Panc1 (cell line): Measurements from ENCODE around the gene GOLGA3. TPM values are rescaled to one million over a fixed set of nuclear protein-coding genes. Genes with fewer than 3 reads are reported as not detected.

Experiments used
- ATAC-seq: fragments of 200-7000 bp; cut with Tn5 transposase; 2 replicates; pipeline ENCODE4 v1.9.1; 2020; ENCODE audit warnings: mild to moderate bottlenecking, moderate library complexity
- BruUV-seq: library from RNA; stranded (reverse); fragments of 400-500 nt; replicated peaks from 2 replicates; lab custom pipeline; 2021; lab: Mats Ljungman, UMichigan
- CTCF ChIA-PET: fragments of 300-600 bp; sonication (Branson Sonifier 250); formaldehyde crosslinking; loops from one replicate; lab custom pipeline; 2022; ENCODE audit warnings: antibody characterized with exemption; lab: Charles Lee
- POLR2A ChIA-PET: fragments of 300-600 bp; sonication (Branson Sonifier 250); formaldehyde crosslinking; loops from one replicate; lab custom pipeline; 2022; ENCODE audit warnings: antibody characterized with exemption; lab: Charles Lee
- DNase-seq: peaks from one replicate; pipeline ENCODE4 v3.0.0-alpha.2; 2010; ENCODE audit warnings: low read depth, low spot score
- H3K27ac ChIP-seq: 2 replicates; pipeline ENCODE4 v1.5.1; 2011; ENCODE audit warnings: mild to moderate bottlenecking, low read length, inconsistent platforms
- H3K27me3 ChIP-seq: fragments of 200-500 bp; sonication (Bioruptor generic); 2 replicates; pipeline ENCODE4 v1.6.0; 2014; ENCODE audit warnings: low read length, inconsistent platforms; ENCODE audit not compliant: control insufficient read depth, insufficient read depth
- H3K36me3 ChIP-seq: fragments of 200-500 bp; sonication (Bioruptor generic); 2 replicates; pipeline ENCODE4 v1.5.1; 2014; ENCODE audit warnings: inconsistent platforms, mild to moderate bottlenecking, low read length, moderate library complexity; ENCODE audit not compliant: control insufficient read depth, insufficient read depth
- H3K4me1 ChIP-seq: 2 replicates; pipeline ENCODE4 v1.5.1; 2011; ENCODE audit warnings: inconsistent platforms, mild to moderate bottlenecking, low read length, moderate library complexity; ENCODE audit not compliant: control insufficient read depth, insufficient read depth
- H3K4me3 ChIP-seq, 2 experiments: 2 replicates each; pipeline ENCODE4 v1.5.1; 2011 to 2012; ENCODE audit warnings: low read depth in 2 of 2, low read length in 2 of 2, mild to moderate bottlenecking in 2 of 2, inconsistent platforms in 1 of 2, moderate library complexity in 1 of 2
- H3K9me3 ChIP-seq: fragments of 200-500 bp; sonication (Bioruptor generic); 2 replicates; pipeline ENCODE4 v1.5.1; 2014; ENCODE audit warnings: low read depth, mild to moderate bottlenecking, inconsistent platforms, low read length, moderate library complexity; ENCODE audit not compliant: control insufficient read depth, insufficient read depth
- POLR2AphosphoS5 ChIP-seq: IDR thresholded peaks from 2 replicates; pipeline ENCODE4 v1.6.1; 2012; ENCODE audit warnings: mild to moderate bottlenecking, low read depth, low read length, moderate library complexity
- SIN3A ChIP-seq: IDR thresholded peaks from 2 replicates; pipeline ENCODE4 v1.6.1; 2012; ENCODE audit warnings: low read depth, mild to moderate bottlenecking, low read length, moderate library complexity, borderline replicate concordance; ENCODE audit not compliant: insufficient read depth
- TCF7L2 ChIP-seq: IDR thresholded peaks from 2 replicates; pipeline ENCODE4 v1.6.1; 2011; ENCODE audit warnings: mild to moderate bottlenecking, low read depth, low read length, inconsistent platforms
- in situ Hi-C: cut with HindIII; loops from 2 replicates; pipeline ENCODE4 v1.10.0; 2016; ENCODE audit warnings: low sequenced_read_pairs, low pct_unique_long_range_greater_than_20kb
- intact Hi-C: fragments of 100-400 bp; cut with micrococcal nuclease; formaldehyde crosslinking; loops from one replicate; pipeline ENCODE4 v1.10.0; 2022; ENCODE audit not compliant: unreplicated experiment
- total RNA-seq: library from RNA; stranded (reverse); gene quantifications from one replicate; pipeline ENCODE4 v1.2.1, GENCODE V29; 2021; ENCODE audit not compliant: unreplicated experiment
- TF ChIP-seq, protein P1 (sequence below), 2 experiments: IDR thresholded peaks; 2 replicates each; pipeline ENCODE4 v1.6.1; 2011 to 2012; ENCODE audit warnings: low read depth in 2 of 2, control low read depth in 1 of 2, low read length in 1 of 2, mild to moderate bottlenecking in 1 of 2, moderate library complexity in 1 of 2; ENCODE audit not compliant: insufficient read depth in 1 of 2
- TF ChIP-seq, protein P2 (sequence below): fragments of 450-650 bp; IDR thresholded peaks from 2 replicates; pipeline ENCODE4 v1.5.1; 2017; ENCODE audit warnings: mild to moderate bottlenecking

GOLGA3 gene
- total RNA-seq, 1 experiment from 2014 or later: 61.1 TPM

DNA sequence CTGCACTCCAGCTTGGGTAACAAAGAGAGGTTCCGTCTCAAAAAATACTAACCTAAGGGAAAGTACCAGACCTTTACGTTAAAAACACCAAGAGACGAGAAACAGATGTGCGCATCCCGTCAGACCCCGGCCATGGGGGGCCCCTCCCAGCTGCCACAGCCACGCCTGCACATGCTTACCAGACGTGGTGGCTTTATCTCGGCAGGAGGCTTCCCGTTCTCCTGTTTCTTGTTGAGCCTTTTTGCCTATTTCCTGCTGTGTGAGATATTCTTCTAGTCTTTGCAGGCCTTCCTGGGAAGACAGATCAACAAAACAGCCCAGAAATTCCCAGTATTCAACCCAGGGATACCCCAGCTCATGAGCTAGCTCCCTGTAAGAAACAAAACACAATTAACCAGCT, 94.5 kb downstream of the GOLGA3 start:
- ChIA-PET POLR2A (no interaction called here), CTCF (no interaction called here)
- DNase-seq: no peak
- ATAC-seq: no peak
- intact Hi-C loops (no loop called here), in situ Hi-C loops (no loop called here)
- Histone ChIP-seq H3K36me3 (peaks cover 12% of the 10 kb centered on the region), H3K4me3 (no peak overlapping the region), H3K27ac (no peak overlapping the region), H3K4me1 (peaks cover 5% of the 10 kb centered on the region), H3K27me3 (no peaks in the 10 kb centered on the region), H3K9me3 (no peaks in the 10 kb centered on the region)
- BruUV-seq: no TSS peak
- TF ChIP-seq TCF7L2: no peak
- no peak for TF ChIP-seq SIN3A
- TF ChIP-seq, protein P1, sequence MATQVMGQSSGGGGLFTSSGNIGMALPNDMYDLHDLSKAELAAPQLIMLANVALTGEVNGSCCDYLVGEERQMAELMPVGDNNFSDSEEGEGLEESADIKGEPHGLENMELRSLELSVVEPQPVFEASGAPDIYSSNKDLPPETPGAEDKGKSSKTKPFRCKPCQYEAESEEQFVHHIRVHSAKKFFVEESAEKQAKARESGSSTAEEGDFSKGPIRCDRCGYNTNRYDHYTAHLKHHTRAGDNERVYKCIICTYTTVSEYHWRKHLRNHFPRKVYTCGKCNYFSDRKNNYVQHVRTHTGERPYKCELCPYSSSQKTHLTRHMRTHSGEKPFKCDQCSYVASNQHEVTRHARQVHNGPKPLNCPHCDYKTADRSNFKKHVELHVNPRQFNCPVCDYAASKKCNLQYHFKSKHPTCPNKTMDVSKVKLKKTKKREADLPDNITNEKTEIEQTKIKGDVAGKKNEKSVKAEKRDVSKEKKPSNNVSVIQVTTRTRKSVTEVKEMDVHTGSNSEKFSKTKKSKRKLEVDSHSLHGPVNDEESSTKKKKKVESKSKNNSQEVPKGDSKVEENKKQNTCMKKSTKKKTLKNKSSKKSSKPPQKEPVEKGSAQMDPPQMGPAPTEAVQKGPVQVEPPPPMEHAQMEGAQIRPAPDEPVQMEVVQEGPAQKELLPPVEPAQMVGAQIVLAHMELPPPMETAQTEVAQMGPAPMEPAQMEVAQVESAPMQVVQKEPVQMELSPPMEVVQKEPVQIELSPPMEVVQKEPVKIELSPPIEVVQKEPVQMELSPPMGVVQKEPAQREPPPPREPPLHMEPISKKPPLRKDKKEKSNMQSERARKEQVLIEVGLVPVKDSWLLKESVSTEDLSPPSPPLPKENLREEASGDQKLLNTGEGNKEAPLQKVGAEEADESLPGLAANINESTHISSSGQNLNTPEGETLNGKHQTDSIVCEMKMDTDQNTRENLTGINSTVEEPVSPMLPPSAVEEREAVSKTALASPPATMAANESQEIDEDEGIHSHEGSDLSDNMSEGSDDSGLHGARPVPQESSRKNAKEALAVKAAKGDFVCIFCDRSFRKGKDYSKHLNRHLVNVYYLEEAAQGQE (IDR thresholded peaks at IDR 0.05; ENCODE audit: insufficient read depth in 1 of 2, low read depth in 2 of 2, low read length in 1 of 2): no peak
- no peak for TF ChIP-seq POLR2AphosphoS5
- TF ChIP-seq, protein P2, sequence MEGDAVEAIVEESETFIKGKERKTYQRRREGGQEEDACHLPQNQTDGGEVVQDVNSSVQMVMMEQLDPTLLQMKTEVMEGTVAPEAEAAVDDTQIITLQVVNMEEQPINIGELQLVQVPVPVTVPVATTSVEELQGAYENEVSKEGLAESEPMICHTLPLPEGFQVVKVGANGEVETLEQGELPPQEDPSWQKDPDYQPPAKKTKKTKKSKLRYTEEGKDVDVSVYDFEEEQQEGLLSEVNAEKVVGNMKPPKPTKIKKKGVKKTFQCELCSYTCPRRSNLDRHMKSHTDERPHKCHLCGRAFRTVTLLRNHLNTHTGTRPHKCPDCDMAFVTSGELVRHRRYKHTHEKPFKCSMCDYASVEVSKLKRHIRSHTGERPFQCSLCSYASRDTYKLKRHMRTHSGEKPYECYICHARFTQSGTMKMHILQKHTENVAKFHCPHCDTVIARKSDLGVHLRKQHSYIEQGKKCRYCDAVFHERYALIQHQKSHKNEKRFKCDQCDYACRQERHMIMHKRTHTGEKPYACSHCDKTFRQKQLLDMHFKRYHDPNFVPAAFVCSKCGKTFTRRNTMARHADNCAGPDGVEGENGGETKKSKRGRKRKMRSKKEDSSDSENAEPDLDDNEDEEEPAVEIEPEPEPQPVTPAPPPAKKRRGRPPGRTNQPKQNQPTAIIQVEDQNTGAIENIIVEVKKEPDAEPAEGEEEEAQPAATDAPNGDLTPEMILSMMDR: no peak

DNA sequence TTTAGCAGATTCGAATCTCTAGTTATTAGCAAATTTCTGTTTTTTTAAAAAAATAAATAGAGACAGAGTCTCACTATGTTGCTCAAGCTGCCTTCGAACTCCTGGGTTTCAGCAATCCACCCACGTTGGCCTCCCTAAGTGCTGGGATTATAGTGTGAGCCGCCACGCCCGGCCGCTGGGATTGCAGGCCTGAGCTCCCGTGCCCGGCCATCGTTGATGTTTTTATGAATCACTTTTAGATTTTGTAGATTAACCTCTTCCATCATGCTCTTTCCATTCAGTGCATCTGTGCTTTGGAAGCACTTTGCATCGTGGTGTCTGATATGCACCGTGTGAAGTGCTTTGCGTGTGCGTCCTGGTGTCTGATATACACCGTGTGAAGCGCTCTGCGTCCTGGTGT, 97.1 kb downstream of the GOLGA3 start:
- peaks cover 22% of the 10 kb centered on the region for H3K36me3 ChIP-seq
- CTCF ChIA-PET: no interaction called here
- no peak overlapping the region for H3K4me3 ChIP-seq
- H3K27ac ChIP-seq: no peak overlapping the region
- no peaks in the 10 kb centered on the region for H3K27me3 ChIP-seq
- ATAC-seq (no peak), DNase-seq (no peak)
- peaks cover 5% of the 10 kb centered on the region for H3K4me1 ChIP-seq
- BruUV-seq: no TSS peak
- POLR2A ChIA-PET: interaction anchor here (0.6 kb wide), 1 partner anchor 29 kb away, joined by 4 read pairs; no protein-coding TSS in a partner anchor
- H3K9me3 ChIP-seq: no peaks in the 10 kb centered on the region
- intact Hi-C loops (no loop called here), in situ Hi-C loops (no loop called here)
- TF ChIP-seq, protein P1 (IDR thresholded peaks at IDR 0.05; ENCODE audit: insufficient read depth in 1 of 2, low read depth in 2 of 2, low read length in 1 of 2): no peak
- TF ChIP-seq POLR2AphosphoS5 (no peak), SIN3A (no peak), TCF7L2 (no peak)
- TF ChIP-seq, protein P2: no peak
